Measurements from ENCODE around the gene IQGAP2.

The IQGAP2 gene

GRCh38 chr5:76692651-76693050 is 289.6 kb downstream of the IQGAP2 start:
- no peak for DNase-seq

- no peak for DNase-seq
These were observed 290.1 kb downstream of the IQGAP2 start for GRCh38 chr5:76693141-76693540.

- no peak for DNase-seq
These were observed 291.2 kb downstream of the IQGAP2 start for GRCh38 chr5:76694317-76694716.

GRCh38 chr5:76695346-76695745 is 292.3 kb downstream of the IQGAP2 start:
- DNase-seq = no peak

GRCh38 chr5:76696251-76696650 is 293.2 kb downstream of the IQGAP2 start:
- DNase-seq = peak; percentile 17

GRCh38 chr5:76697670-76698069 is 294.6 kb downstream of the IQGAP2 start:
- no peak for DNase-seq

GRCh38 chr5:76700571-76700970 is 297.5 kb downstream of the IQGAP2 start:
- no peak for DNase-seq

GRCh38 chr5:76701298-76701697 is 298.2 kb downstream of the IQGAP2 start:
- no peak for DNase-seq

- no peak for DNase-seq
These were observed 300.6 kb downstream of the IQGAP2 start for GRCh38 chr5:76703707-76704106.

GRCh38 chr5:76704131-76704663 is 301.1 kb downstream of the IQGAP2 start:
- no peak for DNase-seq

- DNase-seq = peak; percentile 47
These were observed 302.5 kb downstream of the IQGAP2 start for GRCh38 chr5:76705574-76705973.

- DNase-seq = no peak
These were observed 306.7 kb downstream of the IQGAP2 start for GRCh38 chr5:76709762-76710161.

- no peak for DNase-seq
These were observed 307.9 kb downstream of the IQGAP2 start for GRCh38 chr5:76710991-76711390.

GRCh38 chr5:76714751-76715485 is 311.8 kb downstream of the IQGAP2 start:
- no peak for DNase-seq

GRCh38 chr5:76715486-76715735 is 312.3 kb downstream of the IQGAP2 start:
- DNase-seq = no peak

- DNase-seq = peak; percentile 45
These were observed 312.8 kb downstream of the IQGAP2 start, which contains the start of gene F2R for GRCh38 chr5:76715736-76716455. Gene F2R (plus strand): TSS chr5:76716126. CDS start chr5:76716308, 182 bp downstream.

GRCh38 chr5:76716456-76717157 is 313.5 kb downstream of the IQGAP2 start:
- no peak for DNase-seq

- no peak for DNase-seq
These were observed 314.4 kb downstream of the IQGAP2 start for GRCh38 chr5:76717222-76718083.

- no peak for DNase-seq
These were observed 315.3 kb downstream of the IQGAP2 start for GRCh38 chr5:76718381-76718832.

- no peak for DNase-seq
These were observed 315.8 kb downstream of the IQGAP2 start for GRCh38 chr5:76718880-76719279.

- peak; percentile 77 for DNase-seq
These were observed 318.0 kb downstream of the IQGAP2 start for GRCh38 chr5:76720988-76721569.

- no peak for DNase-seq
These were observed 320.2 kb downstream of the IQGAP2 start for GRCh38 chr5:76723266-76723665.

Data from suppressor macrophage treated with lipopolysaccharide for 4 hours (primary cell).